Activated naive CD8-positive, alpha-beta T cell treated with anti-CD3 and anti-CD28 coated beads, Interleukin-2, amount 50 U/mL, for 16 hours (primary cell): ENCODE measurements around the gene RETREG3.
"Not testable (repeated sequence)": the region's sequence is repeated elsewhere in the genome, so short reads cannot be mapped to it uniquely, and the experiment has no call there.

ENCODE experiments used
- DNase-seq: peaks from one replicate; pipeline ENCODE4 v3.0.0-alpha.2; 2020; ENCODE audit warnings: low read depth, low spot score

The RETREG3 gene

GRCh38 chr17:42571435-42572225 lies 37.5 kb downstream of the RETREG3 start:
- DNase-seq, result no peak

GRCh38 chr17:42568341-42569111 lies 40.6 kb downstream of the RETREG3 start:
- no peak for DNase-seq

- DNase-seq, result peak; percentile 76
Observed at GRCh38 chr17:42566883-42567573, 42.1 kb downstream of the RETREG3 start, which contains the start of gene MLX. Gene MLX, plus strand, starts transcription at chr17:42567100. Its CDS starts 25 bp downstream, at chr17:42567125.

GRCh38 chr17:42566215-42566882 lies 42.8 kb downstream of the RETREG3 start:
- DNase-seq, result no peak

- DNase-seq, result no peak
Observed at GRCh38 chr17:42565523-42566214, 43.5 kb downstream of the RETREG3 start.

- DNase-seq, result no peak
Observed at GRCh38 chr17:42564815-42565522, 44.2 kb downstream of the RETREG3 start.

GRCh38 chr17:42563950-42564349 lies 45.2 kb downstream of the RETREG3 start:
- no peak for DNase-seq

GRCh38 chr17:42563543-42563942 lies 45.6 kb downstream of the RETREG3 start:
- DNase-seq, result no peak

- no peak for DNase-seq
Observed at GRCh38 chr17:42563143-42563509, 46.0 kb downstream of the RETREG3 start.

GRCh38 chr17:42562388-42563142 lies 46.6 kb downstream of the RETREG3 start:
- no peak for DNase-seq

- DNase-seq, result peak; percentile 74
Observed at GRCh38 chr17:42561897-42562387, 47.2 kb downstream of the RETREG3 start, which contains the start of gene COASY. Gene COASY, plus strand, starts transcription at chr17:42562148. Its CDS starts 475 bp downstream, at chr17:42562623.

- DNase-seq, result no peak
Observed at GRCh38 chr17:42560246-42560645, 48.9 kb downstream of the RETREG3 start.

GRCh38 chr17:42559075-42559474 lies 50.1 kb downstream of the RETREG3 start:
- DNase-seq, result no peak

- DNase-seq, result not testable (repeated sequence)
Observed at GRCh38 chr17:42555961-42556617, 53.1 kb downstream of the RETREG3 start.

GRCh38 chr17:42555122-42555622 lies 54.0 kb downstream of the RETREG3 start:
- no peak for DNase-seq

GRCh38 chr17:42554250-42555121 lies 54.7 kb downstream of the RETREG3 start:
- peak; percentile 48 for DNase-seq

GRCh38 chr17:42553866-42554249 lies 55.3 kb downstream of the RETREG3 start:
- no peak for DNase-seq
